Placental pericyte (primary cell): ENCODE data around the gene HAO2. TPM values are rescaled to one million over a fixed set of nuclear protein-coding genes. Genes with fewer than 3 reads are reported as not detected.
A peak's percentile ranks its signal among the peaks of the same experiment; 100 is the strongest.

Experiments
- small RNA-seq: library from RNA; depleted of rRNA; stranded (forward); fragments of <200 nt; gene quantifications from one replicate; pipeline ENCODE3, GENCODE V24; 2012; ENCODE audit warnings: low replicate concordance
- total RNA-seq: library from RNA; depleted of rRNA; stranded (reverse); fragments of >200 nt; gene quantifications from 2 replicates; pipeline ENCODE4 v1.2.3, GENCODE V29; 2012

HAO2 gene
- not detected in 2 replicates for total RNA-seq

DNA sequence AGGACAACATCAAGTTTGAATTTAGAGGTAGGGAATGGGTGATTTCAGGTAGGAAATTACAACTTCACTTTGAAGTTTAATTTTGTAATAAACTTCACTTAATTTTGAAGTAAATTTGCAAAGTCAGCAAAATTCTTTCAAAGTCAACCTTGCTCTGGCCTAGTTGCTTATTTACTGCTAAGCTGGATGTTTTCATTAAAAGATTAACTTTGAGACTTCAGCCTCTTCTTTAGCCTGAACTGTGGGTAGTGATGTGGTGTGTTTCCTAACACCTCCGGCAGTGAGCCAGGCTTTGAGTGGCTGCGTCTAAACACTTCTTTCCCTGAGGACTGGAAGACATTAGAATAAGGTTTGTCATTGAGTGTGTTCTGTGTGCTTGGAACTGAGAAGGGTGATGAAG is at the start of gene HAO2:
HAO2 (plus strand) TSS at position 232 of the 400 bp plus-strand sequence. CDS start 12,301 bp downstream, outside the sequence.

DNA sequence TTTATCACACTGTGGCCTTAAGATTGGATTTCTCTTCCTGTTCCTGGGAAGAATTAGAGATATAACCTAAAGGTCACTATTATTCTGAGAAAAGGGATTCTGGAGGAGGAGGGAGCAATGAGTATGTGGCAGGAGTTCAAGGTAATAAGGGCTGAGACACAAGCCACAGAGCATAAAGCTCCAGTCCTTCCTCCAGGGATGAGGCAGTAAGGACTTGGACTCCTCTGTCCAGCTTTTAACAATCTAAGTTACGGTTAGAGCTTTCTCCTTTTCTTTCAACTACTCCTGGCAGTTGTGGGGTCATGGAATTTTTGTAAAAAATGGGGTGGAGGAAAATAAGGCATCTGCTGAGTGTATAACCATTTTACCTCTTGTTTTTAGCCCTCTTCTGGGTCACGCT is 46.4 kb downstream of the HAO2 start, which contains the start of gene HSD3B2:
HSD3B2 (plus strand) TSS at position 201 of the 400 bp plus-strand sequence. CDS start 270 bp downstream, outside the sequence.

Small RNA genes within 50 kb of the gene (small RNA-seq; reads per million reads assigned to genes)
- gene RNU1-75P, result 0.33 reads per million, percentile 3 among the genes with 10 or more reads in this experiment

Other genes starting within 250 kb of the HAO2 start
- gene WARS2, start 228.1 kb upstream of the HAO2 start, total RNA-seq, result 16.9 and 23.8 TPM in 2 replicates
- not detected in 2 replicates for gene HSD3B2, start 46.4 kb downstream of the HAO2 start, total RNA-seq
- not detected in 2 replicates for gene HSD3B1, start 138.4 kb downstream of the HAO2 start, total RNA-seq